Measurements from ENCODE around the gene PTPRD. TPM values are rescaled to one million over a fixed set of nuclear protein-coding genes. Genes with fewer than 3 reads are reported as not detected.

The PTPRD gene
- total RNA-seq, 1 experiment from 2014 or later: 32.5 TPM

DNA sequence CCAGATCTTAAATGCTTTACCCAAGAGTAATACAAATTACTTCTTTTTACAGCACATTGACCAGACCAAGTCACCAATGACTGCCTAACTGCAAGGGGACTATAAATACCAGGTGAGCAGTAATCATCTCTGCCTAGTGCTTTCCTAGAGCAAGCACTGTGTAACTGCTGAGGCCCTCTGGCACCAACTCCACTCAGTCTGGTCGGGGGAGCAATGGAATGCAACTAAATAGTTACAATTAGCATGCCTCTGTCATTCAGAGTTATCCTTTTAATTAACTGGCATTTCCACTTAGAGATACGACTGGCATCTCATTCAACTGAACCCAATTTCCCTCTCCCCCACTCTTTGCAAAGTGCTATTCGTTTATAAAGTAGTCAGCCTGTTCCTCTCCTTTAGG lies 1504.2 kb downstream of the PTPRD start:
- Histone ChIP-seq H2AFZ (ENCODE audit: low read length) (no peak overlapping the region), H3K4me2 (ENCODE audit: insufficient read depth, insufficient read length, low read length) (no peak overlapping the region), H3K79me2 (ENCODE audit: insufficient read depth, low read length) (no peaks in the 10 kb centered on the region), H4K5ac (ENCODE audit: insufficient read length, low read depth, low read length) (no peak overlapping the region), H3K56ac (ENCODE audit: insufficient read length, low read depth, low read length) (no peak overlapping the region), H3K4me1 (ENCODE audit: insufficient read depth, low read length) (no peaks in the 10 kb centered on the region), H3T11ph (ENCODE audit: low read length) (no peak overlapping the region), H4K20me1 (ENCODE audit: control insufficient read depth, insufficient read depth, insufficient read length) (no peaks in the 10 kb centered on the region), H3K23me2 (ENCODE audit: insufficient read length, low read depth, low read length, poor library complexity, severe bottlenecking) (no peaks in the 10 kb centered on the region), H3K18ac (ENCODE audit: insufficient read length, low read depth, low read length) (no peak overlapping the region), H3K23ac (ENCODE audit: insufficient read length, low read depth, low read length) (no peak overlapping the region), H3K27me3 (ENCODE audit: insufficient read depth, low read length) (no peaks in the 10 kb centered on the region), H4K91ac (ENCODE audit: insufficient read length, low read depth, low read length) (no peak overlapping the region), H2AK5ac (ENCODE audit: insufficient read length, low read length) (no peak overlapping the region), H3K9me3 (ENCODE audit: control insufficient read depth, low read depth, low read length) (no peaks in the 10 kb centered on the region), H3K79me1 (ENCODE audit: insufficient read depth, low read depth, low read length, poor library complexity, severe bottlenecking) (no peaks in the 10 kb centered on the region), H4K8ac (replicated peaks; ENCODE audit: insufficient read length, low read depth, low read length) (no peak overlapping the region), H2BK20ac (ENCODE audit: low read depth, low read length, poor library complexity, severe bottlenecking) (no peak overlapping the region), H3K9ac (ENCODE audit: extremely low read depth, insufficient read length, low read length) (no peak overlapping the region), H2BK15ac (ENCODE audit: low read depth, low read length) (no peak overlapping the region), H3K4ac (ENCODE audit: low read depth, low read length) (no peak overlapping the region), H3K27ac (ENCODE audit: insufficient read length, low read depth, low read length) (no peak overlapping the region), H2BK120ac (ENCODE audit: low read depth, low read length, poor library complexity, severe bottlenecking) (no peak overlapping the region), H2BK12ac (ENCODE audit: insufficient read length, low read depth, low read length) (no peak overlapping the region), H3K14ac (ENCODE audit: insufficient read depth, low read length) (no peak overlapping the region), H2BK5ac (ENCODE audit: insufficient read length, low read length) (no peak overlapping the region)
- Mint-ChIP-seq H3K27me3 (ENCODE audit: low read depth) (no peaks in the 10 kb centered on the region), H3K4me1 (peaks cover 21% of the 10 kb centered on the region in 2 experiments), H3K27ac (no peak overlapping the region), H3K9me3 (no peaks in the 10 kb centered on the region), H3K4me3 (no peak overlapping the region), H3K36me3 (ENCODE audit: insufficient read depth in 1 of 3, low read depth in 3 of 3) (no peaks in the 10 kb centered on the region)
- no peak for TF ChIP-seq CTCF (conservative IDR thresholded peaks at IDR 0.05)
- no peak for DNase-seq
- WGBS (ENCODE audit: extremely low coverage, insufficient read length, low lambda C conversion rate): no CpG with 5 or more reads among the region's 3 CpGs

Measured in H9 (cell line).